Peyer's patch (tissue), 4 donors: ENCODE measurements around the gene FPR1.

Experiments
- POLR2A ChIP-seq, 2 donors: fragments of 450-650 bp; IDR thresholded peaks; one replicate each; pipeline ENCODE4 v1.5.1; 2017; ENCODE audit warnings: antibody characterized with exemption in 2 of 2, mild to moderate bottlenecking in 2 of 2, moderate library complexity in 2 of 2
- TF ChIP-seq, protein P1 (sequence below), 6 experiments: fragments of 450-650 bp in 4 of 6; fragments of 200-600 bp in 2 of 6; sonication (generic) in 1 of 6; IDR thresholded peaks; one replicate each; pipeline ENCODE4 v1.5.1; 2017 to 2019; ENCODE audit warnings: antibody characterized with exemption in 6 of 6, mild to moderate bottlenecking in 3 of 6, moderate library complexity in 1 of 6

DNA sequence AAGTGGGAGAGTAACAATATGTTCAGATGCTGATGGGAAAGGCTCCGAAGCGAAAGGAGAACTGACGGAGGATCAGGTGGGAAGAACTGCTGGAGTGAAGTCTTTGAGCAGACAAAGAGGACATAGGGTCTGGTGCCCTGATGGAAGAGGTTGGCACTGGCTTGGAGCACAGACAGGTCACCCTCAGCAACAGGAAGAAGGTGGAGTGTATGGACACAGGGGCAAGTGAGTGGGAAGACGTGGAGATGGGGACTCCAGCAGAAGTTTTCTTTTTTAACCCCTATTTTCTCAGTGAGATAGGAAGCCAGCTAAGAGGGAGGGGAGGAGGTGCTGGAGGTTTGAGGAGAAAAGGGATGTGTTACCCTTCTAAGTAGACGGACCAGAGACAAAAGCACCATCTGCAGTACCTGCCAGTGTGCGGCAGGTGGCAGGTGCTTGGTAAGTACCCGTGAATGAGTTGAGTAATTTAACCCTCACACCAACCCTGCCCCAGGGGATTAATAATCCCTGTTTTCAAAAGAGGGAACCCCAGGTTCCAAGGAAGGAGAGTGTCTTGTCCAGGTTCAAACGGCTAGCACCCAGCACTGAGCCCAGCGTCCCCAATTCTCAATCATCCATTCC is 39.1 kb downstream of the FPR1 start:
- TF ChIP-seq, protein P1, sequence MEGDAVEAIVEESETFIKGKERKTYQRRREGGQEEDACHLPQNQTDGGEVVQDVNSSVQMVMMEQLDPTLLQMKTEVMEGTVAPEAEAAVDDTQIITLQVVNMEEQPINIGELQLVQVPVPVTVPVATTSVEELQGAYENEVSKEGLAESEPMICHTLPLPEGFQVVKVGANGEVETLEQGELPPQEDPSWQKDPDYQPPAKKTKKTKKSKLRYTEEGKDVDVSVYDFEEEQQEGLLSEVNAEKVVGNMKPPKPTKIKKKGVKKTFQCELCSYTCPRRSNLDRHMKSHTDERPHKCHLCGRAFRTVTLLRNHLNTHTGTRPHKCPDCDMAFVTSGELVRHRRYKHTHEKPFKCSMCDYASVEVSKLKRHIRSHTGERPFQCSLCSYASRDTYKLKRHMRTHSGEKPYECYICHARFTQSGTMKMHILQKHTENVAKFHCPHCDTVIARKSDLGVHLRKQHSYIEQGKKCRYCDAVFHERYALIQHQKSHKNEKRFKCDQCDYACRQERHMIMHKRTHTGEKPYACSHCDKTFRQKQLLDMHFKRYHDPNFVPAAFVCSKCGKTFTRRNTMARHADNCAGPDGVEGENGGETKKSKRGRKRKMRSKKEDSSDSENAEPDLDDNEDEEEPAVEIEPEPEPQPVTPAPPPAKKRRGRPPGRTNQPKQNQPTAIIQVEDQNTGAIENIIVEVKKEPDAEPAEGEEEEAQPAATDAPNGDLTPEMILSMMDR (IDR thresholded peaks at IDR 0.05) = peak in 2 of 6 experiments; percentile 24 to 29
- no peak for TF ChIP-seq POLR2A (IDR thresholded peaks at IDR 0.05)
